H1 (cell line): Measurements from ENCODE around the gene CDC42EP4. TPM values are rescaled to one million over a fixed set of nuclear protein-coding genes. Genes with fewer than 3 reads are reported as not detected.

Experiments used
- BCL11A ChIP-seq, 2 experiments: IDR thresholded peaks; one replicate each; pipeline ENCODE4 v1.6.1; 2011; ENCODE audit warnings: low read depth in 2 of 2, low read length in 2 of 2, mild to moderate bottlenecking in 2 of 2
- CBX5 ChIP-seq: fragments of 300-800, 300-1000 bp; sonication (generic); IDR thresholded peaks from 2 replicates; pipeline ENCODE4 v1.7.1; 2016; ENCODE audit warnings: antibody characterized with exemption, low read length, low read depth
- CBX8 ChIP-seq: fragments of 300-800, 300-1000 bp; sonication (generic); IDR thresholded peaks from 2 replicates; pipeline ENCODE4 v1.7.1; 2016; ENCODE audit warnings: low read depth, low read length, borderline replicate concordance
- CREB1 ChIP-seq: IDR thresholded peaks from 2 replicates; pipeline ENCODE4 v1.6.1; 2012; ENCODE audit warnings: inconsistent platforms
- EZH2 ChIP-seq: fragments of 200-600 bp; sonication (generic); IDR thresholded peaks from 2 replicates; pipeline ENCODE4 v1.7.1; 2012; ENCODE audit warnings: low read depth, mild to moderate bottlenecking, moderate library complexity, low read length, inconsistent platforms; ENCODE audit not compliant: severe bottlenecking
- FOSL1 ChIP-seq: IDR thresholded peaks from 2 replicates; pipeline ENCODE4 v1.6.1; 2011; ENCODE audit warnings: mild to moderate bottlenecking, low read depth, low read length, moderate library complexity; ENCODE audit not compliant: insufficient read depth
- HDAC2 ChIP-seq, 2 experiments: fragments of 300-600 bp in 1 of 2; sonication (generic) in 1 of 2; IDR thresholded peaks; 2 replicates each; pipeline ENCODE4 v1.6.1; 2011 to 2012; ENCODE audit warnings: low read depth in 2 of 2, low read length in 2 of 2, mild to moderate bottlenecking in 2 of 2, moderate library complexity in 2 of 2, borderline replicate concordance in 1 of 2, inconsistent platforms in 1 of 2
- PHF8 ChIP-seq: fragments of 200-600 bp; sonication (generic); conservative IDR thresholded peaks from 2 replicates; pipeline ENCODE4 v1.7.1; 2012; ENCODE audit warnings: low read depth, mild to moderate bottlenecking, inconsistent platforms, low read length, moderate library complexity
- POLR2A ChIP-seq, 2 experiments: IDR thresholded peaks; 1 replicate in 1 of 2; 2 replicates in 1 of 2; pipeline ENCODE4 v1.6.1; 2011; ENCODE audit warnings: low read depth in 2 of 2, low read length in 2 of 2, mild to moderate bottlenecking in 2 of 2; ENCODE audit errors: control extremely low read depth in 1 of 2
- POLR2AphosphoS5 ChIP-seq: IDR thresholded peaks from 2 replicates; pipeline ENCODE4 v1.6.1; 2011; ENCODE audit warnings: low read depth, low read length
- RAD21 ChIP-seq, 2 experiments: IDR thresholded peaks in 1 of 2; conservative IDR thresholded peaks in 1 of 2; 2 replicates each; pipeline ENCODE4 v1.6.1; 2011; ENCODE audit warnings: low read depth in 2 of 2, low read length in 2 of 2, improper control_type of control experiment in 1 of 2, inconsistent platforms in 1 of 2, mild to moderate bottlenecking in 1 of 2, moderate library complexity in 1 of 2
- RBBP5 ChIP-seq: IDR thresholded peaks from 2 replicates; pipeline ENCODE4 v1.7.1; 2012; ENCODE audit warnings: low read depth, mild to moderate bottlenecking, inconsistent platforms, low read length, moderate library complexity, borderline replicate concordance
- RNF2 ChIP-seq: fragments of 200-900, 300-1000 bp; sonication (generic); IDR thresholded peaks from 2 replicates; pipeline ENCODE4 v1.7.1; 2016; ENCODE audit warnings: borderline replicate concordance, low read depth, mild to moderate bottlenecking, antibody characterized with exemption, low read length; ENCODE audit not compliant: poor library complexity, severe bottlenecking; ENCODE audit errors: missing control alignments
- SP4 ChIP-seq: IDR thresholded peaks from 2 replicates; pipeline ENCODE4 v1.6.1; 2012; ENCODE audit warnings: low read length, inconsistent platforms
- TAF7 ChIP-seq: optimal IDR thresholded peaks from 2 replicates; pipeline ENCODE3; 2011; ENCODE audit warnings: low read depth, mild to moderate bottlenecking, inconsistent platforms, low read length, moderate library complexity, borderline replicate concordance
- polyA plus RNA-seq, 7 experiments: library from polyadenylated mRNA; depleted of rRNA in 3 of 7; stranded (reverse) in 5 of 7; unstranded in 2 of 7; fragments of >200 nt in 5 of 7; fragments of 200-250 nt in 2 of 7; gene quantifications; 1 replicate in 5 of 7; 2 replicates in 1 of 7; 4 replicates in 1 of 7; pipeline versions ENCODE4 v1.2.1 to v1.2.3, GENCODE V29; 2011 to 2013; ENCODE audit warnings: missing spikeins in 2 of 7, mixed read lengths in 2 of 7
- total RNA-seq: library from RNA; stranded (reverse); fragmentation: NEBNext Ultra II Directional; extraction: Animal tissue kit (Norgen Biotek cat#: 25700); gene quantifications from 2 replicates; pipeline ENCODE4 v1.2.1, GENCODE V29; 2021

Gene CDC42EP4
- total and polyA plus RNA-seq, 2 of the 8 experiments (the other 6 are each of a cell fraction or from before 2014, with no cell fraction given): 8.8 to 12.6 TPM

GRCh38 chr17:73255671-73256181, 56.1 kb downstream of the CDC42EP4 start (continued):
- TF ChIP-seq POLR2AphosphoS5 (no peak), EZH2 (no peak), SP4 (no peak), TAF7 (no peak), RBBP5 (no peak), PHF8 (no peak), BCL11A (IDR thresholded peaks at IDR 0.05; ENCODE audit: low read depth in 2 of 2, low read length in 2 of 2) (no peak), RNF2 (no peak), CREB1 (peak; percentile 56; the same call in 1 of the 2 replicates), CBX8 (no peak), CBX5 (no peak), POLR2A (IDR thresholded peaks at IDR 0.05; ENCODE audit: control extremely low read depth in 1 of 2, low read depth in 2 of 2, low read length in 2 of 2) (no peak), RAD21 (IDR thresholded peaks at IDR 0.05 in 1 of 2, conservative IDR thresholded peaks at IDR 0.05 in 1 of 2; ENCODE audit: low read depth in 2 of 2, low read length in 2 of 2) (peak; percentile 99 to 100), FOSL1 (no peak), HDAC2 (IDR thresholded peaks at IDR 0.05; ENCODE audit: borderline replicate concordance in 1 of 2, low read depth in 2 of 2, low read length in 2 of 2) (no peak)
